ENCODE measurements around the gene PRKCH.
"Not testable (repeated sequence)": the region's sequence is repeated elsewhere in the genome, so short reads cannot be mapped to it uniquely, and the experiment has no call there.

DNA sequence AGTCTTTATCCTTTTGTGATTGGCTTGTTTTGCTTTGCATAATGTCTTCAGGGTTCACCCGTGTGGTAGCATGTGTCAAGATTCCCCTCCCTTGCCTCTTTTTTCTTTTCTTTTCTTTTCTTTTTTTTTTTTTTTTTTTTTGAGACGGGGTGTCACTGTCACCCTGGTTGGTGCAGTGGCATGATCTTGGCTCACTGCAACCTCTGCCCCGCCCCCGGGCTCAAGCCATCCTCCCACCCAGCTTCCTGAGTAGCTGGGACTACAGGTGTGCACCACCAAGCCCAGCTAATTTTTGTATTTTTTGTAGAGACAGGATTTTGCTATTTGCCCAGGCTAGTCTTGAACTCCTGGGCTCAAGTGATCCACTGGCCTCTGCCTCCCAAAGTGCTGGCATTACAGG lies 94.6 kb downstream of the PRKCH start:
- TF ChIP-seq, protein P1, sequence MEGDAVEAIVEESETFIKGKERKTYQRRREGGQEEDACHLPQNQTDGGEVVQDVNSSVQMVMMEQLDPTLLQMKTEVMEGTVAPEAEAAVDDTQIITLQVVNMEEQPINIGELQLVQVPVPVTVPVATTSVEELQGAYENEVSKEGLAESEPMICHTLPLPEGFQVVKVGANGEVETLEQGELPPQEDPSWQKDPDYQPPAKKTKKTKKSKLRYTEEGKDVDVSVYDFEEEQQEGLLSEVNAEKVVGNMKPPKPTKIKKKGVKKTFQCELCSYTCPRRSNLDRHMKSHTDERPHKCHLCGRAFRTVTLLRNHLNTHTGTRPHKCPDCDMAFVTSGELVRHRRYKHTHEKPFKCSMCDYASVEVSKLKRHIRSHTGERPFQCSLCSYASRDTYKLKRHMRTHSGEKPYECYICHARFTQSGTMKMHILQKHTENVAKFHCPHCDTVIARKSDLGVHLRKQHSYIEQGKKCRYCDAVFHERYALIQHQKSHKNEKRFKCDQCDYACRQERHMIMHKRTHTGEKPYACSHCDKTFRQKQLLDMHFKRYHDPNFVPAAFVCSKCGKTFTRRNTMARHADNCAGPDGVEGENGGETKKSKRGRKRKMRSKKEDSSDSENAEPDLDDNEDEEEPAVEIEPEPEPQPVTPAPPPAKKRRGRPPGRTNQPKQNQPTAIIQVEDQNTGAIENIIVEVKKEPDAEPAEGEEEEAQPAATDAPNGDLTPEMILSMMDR (conservative IDR thresholded peaks at IDR 0.05; ENCODE audit: low read length) = not testable (repeated sequence)
- TF ChIP-seq EZH2phosphoT487 (IDR thresholded peaks at IDR 0.05; ENCODE audit: borderline replicate concordance, low read depth, low read length) = not testable (repeated sequence)
